ENCODE results near the gene LRPPRC. TPM values are rescaled to one million over a fixed set of nuclear protein-coding genes. Genes with fewer than 3 reads are reported as not detected.

The LRPPRC gene
- total RNA-seq, 1 donor from 2014 or later, result 56.1 TPM

- DNase-seq (no peak), ATAC-seq (no peak)
- TF ChIP-seq, protein P1, sequence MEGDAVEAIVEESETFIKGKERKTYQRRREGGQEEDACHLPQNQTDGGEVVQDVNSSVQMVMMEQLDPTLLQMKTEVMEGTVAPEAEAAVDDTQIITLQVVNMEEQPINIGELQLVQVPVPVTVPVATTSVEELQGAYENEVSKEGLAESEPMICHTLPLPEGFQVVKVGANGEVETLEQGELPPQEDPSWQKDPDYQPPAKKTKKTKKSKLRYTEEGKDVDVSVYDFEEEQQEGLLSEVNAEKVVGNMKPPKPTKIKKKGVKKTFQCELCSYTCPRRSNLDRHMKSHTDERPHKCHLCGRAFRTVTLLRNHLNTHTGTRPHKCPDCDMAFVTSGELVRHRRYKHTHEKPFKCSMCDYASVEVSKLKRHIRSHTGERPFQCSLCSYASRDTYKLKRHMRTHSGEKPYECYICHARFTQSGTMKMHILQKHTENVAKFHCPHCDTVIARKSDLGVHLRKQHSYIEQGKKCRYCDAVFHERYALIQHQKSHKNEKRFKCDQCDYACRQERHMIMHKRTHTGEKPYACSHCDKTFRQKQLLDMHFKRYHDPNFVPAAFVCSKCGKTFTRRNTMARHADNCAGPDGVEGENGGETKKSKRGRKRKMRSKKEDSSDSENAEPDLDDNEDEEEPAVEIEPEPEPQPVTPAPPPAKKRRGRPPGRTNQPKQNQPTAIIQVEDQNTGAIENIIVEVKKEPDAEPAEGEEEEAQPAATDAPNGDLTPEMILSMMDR (IDR thresholded peaks at IDR 0.05), result no peak
- no peaks in the 10 kb centered on the region for H3K4me1 ChIP-seq
- no peak overlapping the region for H3K4me3 ChIP-seq
- no peak overlapping the region for H3K27ac ChIP-seq
- peaks cover 6% of the 10 kb centered on the region for H3K27me3 ChIP-seq
- intact Hi-C loops (cut with DNase I), result no loop called here
- H3K9me3 ChIP-seq, result no peaks in the 10 kb centered on the region
- H3K36me3 ChIP-seq, result no peaks in the 10 kb centered on the region
Observed at GRCh38 chr2:44009136-44009735, 13.4 kb upstream of the LRPPRC start.

DNA sequence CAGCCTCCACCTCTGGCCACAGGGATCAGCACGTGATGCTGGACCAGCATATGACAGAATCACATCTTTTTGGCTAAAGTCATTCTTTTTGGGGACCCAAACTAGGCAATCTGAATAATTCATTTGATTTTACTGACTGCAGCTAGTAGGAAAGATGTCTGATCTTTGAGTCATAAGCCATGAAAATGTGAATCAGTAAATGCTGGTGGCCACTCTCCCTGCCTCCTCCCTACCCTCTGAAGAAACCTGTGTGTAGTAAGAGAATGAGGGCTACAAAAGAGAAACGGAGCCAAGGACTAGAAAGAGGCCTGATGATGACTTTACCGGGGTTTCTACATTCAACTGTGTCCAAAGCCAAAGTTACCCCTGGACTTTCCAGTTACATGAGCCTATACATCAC, 10.1 kb upstream of the LRPPRC start:
- Histone ChIP-seq H3K27me3 (no peaks in the 10 kb centered on the region), H3K27ac (no peak overlapping the region), H3K4me1 (no peaks in the 10 kb centered on the region), H3K36me3 (no peaks in the 10 kb centered on the region), H3K4me3 (no peak overlapping the region), H3K9me3 (no peaks in the 10 kb centered on the region)
- intact Hi-C loops (cut with DNase I), result no loop called here
- DNase-seq (no peak), ATAC-seq (no peak)
- TF ChIP-seq, protein P1 (IDR thresholded peaks at IDR 0.05), result no peak

- H3K9me3 ChIP-seq, result no peaks in the 10 kb centered on the region
- H3K27me3 ChIP-seq, result no peaks in the 10 kb centered on the region
- intact Hi-C loops (cut with DNase I), result no loop called here
- DNase-seq, result no peak
- no peaks in the 10 kb centered on the region for H3K36me3 ChIP-seq
- no peak overlapping the region for H3K27ac ChIP-seq
- ATAC-seq, result no peak
- H3K4me3 ChIP-seq, result no peak overlapping the region
- TF ChIP-seq, protein P1 (IDR thresholded peaks at IDR 0.05), result no peak
- no peaks in the 10 kb centered on the region for H3K4me1 ChIP-seq
Observed at GRCh38 chr2:44004735-44005602, 9.2 kb upstream of the LRPPRC start.

GRCh38 chr2:44001716-44002115, 5.9 kb upstream of the LRPPRC start:
- TF ChIP-seq, protein P1 (IDR thresholded peaks at IDR 0.05), result no peak
- H3K4me3 ChIP-seq, result no peak overlapping the region
- no peaks in the 10 kb centered on the region for H3K36me3 ChIP-seq
- H3K9me3 ChIP-seq, result no peaks in the 10 kb centered on the region
- H3K27me3 ChIP-seq, result no peaks in the 10 kb centered on the region
- ATAC-seq (no peak), DNase-seq (no peak)
- H3K27ac ChIP-seq, result no peak overlapping the region
- intact Hi-C loops (cut with DNase I), result no loop called here
- H3K4me1 ChIP-seq, result peaks cover 1% of the 10 kb centered on the region

DNA sequence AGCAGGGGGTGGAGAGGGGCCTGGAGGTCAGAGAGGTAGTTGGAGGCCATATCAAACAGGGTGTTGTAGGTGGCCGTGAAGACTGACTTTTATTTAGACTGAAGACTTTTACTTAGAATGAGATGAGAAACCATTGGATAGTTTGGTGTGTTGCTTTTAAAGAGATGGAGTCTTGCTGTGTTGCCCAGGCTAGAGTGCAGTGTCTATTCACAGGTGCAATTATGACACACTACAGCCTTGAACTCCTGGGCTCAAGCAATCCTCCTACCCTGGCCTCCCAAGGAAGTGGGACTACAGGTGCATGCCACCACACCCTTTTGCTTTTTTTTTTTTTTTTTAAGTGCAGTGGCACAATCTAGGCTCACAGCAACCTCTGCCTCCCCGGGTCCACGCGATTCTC, 2.5 kb upstream of the LRPPRC start:
- H3K4me3 ChIP-seq, result no peak overlapping the region
- TF ChIP-seq, protein P1 (IDR thresholded peaks at IDR 0.05), result no peak
- no peak for ATAC-seq
- no peak for DNase-seq
- intact Hi-C loops (cut with DNase I), result no loop called here
- H3K36me3 ChIP-seq, result no peaks in the 10 kb centered on the region
- no peak overlapping the region for H3K27ac ChIP-seq
- H3K4me1 ChIP-seq, result peaks cover 21% of the 10 kb centered on the region
- H3K27me3 ChIP-seq, result no peaks in the 10 kb centered on the region
- no peaks in the 10 kb centered on the region for H3K9me3 ChIP-seq

All from upper lobe of right lung (tissue), 1 donor.